Measurements from ENCODE around the gene PNMA6E. TPM values are rescaled to one million over a fixed set of nuclear protein-coding genes. Genes with fewer than 3 reads are reported as not detected.
"Not testable (repeated sequence)": the region's sequence is repeated elsewhere in the genome, so short reads cannot be mapped to it uniquely, and the experiment has no call there.

Gene PNMA6E
- total and polyA plus RNA-seq, 2 of the 13 experiments (the other 11 are each of a cell fraction or from before 2014, with no cell fraction given) = not detected

- TF ChIP-seq THRA (CRISPR knock-in tag; IDR thresholded peaks at IDR 0.05; ENCODE audit: borderline replicate concordance) = no peak
- no peak for TF ChIP-seq SNRNP70 (IDR thresholded peaks at IDR 0.05; ENCODE audit: low read depth, low read length)
- TF ChIP-seq MYNN (CRISPR knock-in tag; IDR thresholded peaks at IDR 0.05; ENCODE audit: low read depth) = no peak
- TF ChIP-seq ZFP62 (CRISPR knock-in tag; IDR thresholded peaks at IDR 0.05) = no peak
- no peak for TF ChIP-seq HOXD1 (CRISPR knock-in tag; IDR thresholded peaks at IDR 0.05)
- TF ChIP-seq KLF11 (CRISPR knock-in tag; IDR thresholded peaks at IDR 0.05) = no peak
- TF ChIP-seq ZFP1 (CRISPR knock-in tag; IDR thresholded peaks at IDR 0.05) = no peak
Measured at GRCh38 chrX:153387345-153387744, 13.8 kb downstream of the PNMA6E start (continued).

DNA sequence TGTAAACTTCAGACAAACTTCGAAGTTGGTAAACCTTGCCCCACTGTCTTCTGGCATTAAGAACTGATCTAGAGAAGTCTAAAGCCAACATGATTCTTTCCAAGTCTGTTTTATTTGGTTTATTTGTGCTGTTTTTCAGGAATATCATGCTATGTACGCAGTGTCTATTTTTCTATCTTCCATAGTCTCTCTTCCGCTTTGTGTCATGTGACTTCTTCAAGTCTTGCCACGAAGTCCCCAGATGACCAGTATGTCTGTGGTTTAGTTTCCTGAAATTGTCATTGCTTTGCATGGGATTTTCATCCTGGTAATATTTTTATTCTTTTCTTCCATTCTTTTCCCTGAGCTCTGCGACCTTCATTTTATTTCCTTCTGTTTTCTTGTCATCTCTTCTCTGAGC, 15.1 kb downstream of the PNMA6E start:
- ATAC-seq = no peak
- Histone ChIP-seq H3K27ac (ENCODE audit: extremely low read length, insufficient read depth, low read length) (no peak overlapping the region), H4K20me1 (ENCODE audit: insufficient read depth, low read length) (no peaks in the 10 kb centered on the region), H3K4me3 (replicated peaks in 1 of 3; ENCODE audit: insufficient read depth in 1 of 3, low read depth in 2 of 3, low read length in 3 of 3) (no peak overlapping the region), H3K9me3 (ENCODE audit: low read length) (no peaks in the 10 kb centered on the region), H3K4me2 (ENCODE audit: low read depth, low read length) (no peak overlapping the region), H3K27me3 (ENCODE audit: control insufficient read depth in 1 of 2, insufficient read depth in 2 of 2, low read length in 2 of 2) (no peaks in the 10 kb centered on the region), H3K4me1 (ENCODE audit: insufficient read depth, low read length) (peaks cover 15% of the 10 kb centered on the region), H3K79me2 (ENCODE audit: insufficient read depth, low read length) (no peaks in the 10 kb centered on the region), H3K9ac (ENCODE audit: insufficient read depth, low read depth, low read length) (no peak overlapping the region), H2AFZ (ENCODE audit: low read length) (no peak overlapping the region), H3K36me3 (replicated peaks in 1 of 2; ENCODE audit: control insufficient read depth in 1 of 2, insufficient read depth in 2 of 2, low read length in 2 of 2) (no peaks in the 10 kb centered on the region)
- no peak for DNase-seq (ENCODE audit: low spot score)
- ChIA-PET POLR2A (no interaction called here), CTCF (ENCODE audit: low intra/inter-chr PET ratio, low total read pairs) (no interaction called here)
- in situ Hi-C loops (cut with HindIII; ENCODE audit: extremely low pct_ligation_motif_present, low pct_unique_long_range_greater_than_20kb) = no loop called here
- 21% methylated on average over 5 of the region's 5 CpGs for WGBS (ENCODE audit: low lambda C conversion rate)
- no peak for TF ChIP-seq PAXIP1 (CRISPR knock-in tag; conservative IDR thresholded peaks at IDR 0.05)
- intact Hi-C loops (cut with micrococcal nuclease; ENCODE audit: unreplicated experiment) = no loop called here
- no peak for FAIRE-seq
- no TSS peak for BruUV-seq (replicated peaks)

DNA sequence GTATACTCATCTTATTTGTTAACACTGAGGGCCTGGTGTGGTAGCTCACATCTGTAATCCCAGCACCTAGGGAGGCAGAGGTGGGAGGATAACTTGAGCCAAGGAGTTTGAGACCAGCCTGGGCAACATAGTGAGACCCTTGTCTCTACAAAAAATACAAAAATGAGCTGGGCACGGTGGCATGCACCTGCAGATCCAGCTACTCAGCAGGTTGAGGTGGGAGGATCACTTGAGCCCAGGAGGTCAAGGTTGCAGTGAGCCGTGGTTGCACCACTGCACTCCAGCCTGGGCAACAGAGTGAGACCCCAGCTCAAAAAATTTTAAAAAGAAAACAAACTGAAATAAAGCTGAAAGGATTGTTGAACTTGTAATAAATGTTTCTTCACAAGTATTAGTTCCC, 16.2 kb downstream of the PNMA6E start:
- H3K9ac ChIP-seq (ENCODE audit: insufficient read depth, low read depth, low read length); CTCF ChIA-PET (ENCODE audit: low intra/inter-chr PET ratio, low total read pairs); H3K27ac ChIP-seq (ENCODE audit: extremely low read length, insufficient read depth, low read length); ATAC-seq; H3K9me3 ChIP-seq (ENCODE audit: low read length); intact Hi-C loops (cut with micrococcal nuclease; ENCODE audit: unreplicated experiment); H3K4me3 ChIP-seq (replicated peaks in 1 of 3; ENCODE audit: insufficient read depth in 1 of 3, low read depth in 2 of 3, low read length in 3 of 3); H3K36me3 ChIP-seq (replicated peaks in 1 of 2; ENCODE audit: control insufficient read depth in 1 of 2, insufficient read depth in 2 of 2, low read length in 2 of 2); H4K20me1 ChIP-seq (ENCODE audit: insufficient read depth, low read length); BruUV-seq (replicated peaks); FAIRE-seq; in situ Hi-C loops (cut with HindIII; ENCODE audit: extremely low pct_ligation_motif_present, low pct_unique_long_range_greater_than_20kb); H3K27me3 ChIP-seq (ENCODE audit: control insufficient read depth in 1 of 2, insufficient read depth in 2 of 2, low read length in 2 of 2); H3K4me2 ChIP-seq (ENCODE audit: low read depth, low read length); DNase-seq (ENCODE audit: low spot score); POLR2A ChIA-PET; H2AFZ ChIP-seq (ENCODE audit: low read length); H3K79me2 ChIP-seq (ENCODE audit: insufficient read depth, low read length): not testable (repeated sequence)
- H3K4me1 ChIP-seq (ENCODE audit: insufficient read depth, low read length) = peaks cover 19% of the 10 kb centered on the region
- WGBS (ENCODE audit: low lambda C conversion rate) = 0% methylated on average over 2 of the region's 2 CpGs

All from HepG2 (cell line).